SK-N-SH (cell line): ENCODE results near the gene RDH16. TPM values are rescaled to one million over a fixed set of nuclear protein-coding genes. Genes with fewer than 3 reads are reported as not detected.

Experiments
- CTCF ChIA-PET: fragments of 300-600, 350-600 bp; formaldehyde crosslinking; extraction: SDS; loops from one replicate; lab custom pipeline; 2021; lab: Yijun Ruan, JAX
- POLR2A ChIA-PET: fragments of 350-600 bp; sonication (Branson Sonifier 250); formaldehyde crosslinking; extraction: SDS; loops from one replicate; lab custom pipeline; 2020; ENCODE audit warnings: antibody characterized with exemption, inconsistent platforms; lab: Yijun Ruan, JAX
- DNase-seq: peaks from one replicate; pipeline ENCODE4 v3.0.0; 2012
- H2AFZ ChIP-seq: fragments of 200-600 bp; sonication (generic); 2 replicates; pipeline ENCODE4 v1.8.1; 2016; ENCODE audit warnings: antibody characterized with exemption, mild to moderate bottlenecking, low read depth
- H3F3A ChIP-seq: fragments of 200-600 bp; sonication (generic); replicated peaks from 2 replicates; pipeline ENCODE3; 2016; ENCODE audit warnings: antibody characterized with exemption, mild to moderate bottlenecking; ENCODE audit not compliant: insufficient read depth
- H3K27ac ChIP-seq, 2 experiments: fragments of 200-500 bp in 1 of 2; fragments of 200-600 bp in 1 of 2; sonication (Bioruptor generic) in 1 of 2; sonication (generic), shearing (Covaris generic) in 1 of 2; 2 replicates each; pipeline versions ENCODE4 v1.5.1 to v1.6.1; 2014 to 2016; ENCODE audit warnings: low read depth in 2 of 2, inconsistent platforms in 1 of 2, low read length in 1 of 2, mild to moderate bottlenecking in 1 of 2, mixed read lengths in 1 of 2
- H3K27me3 ChIP-seq: fragments of 200-600 bp; sonication (generic), shearing (Covaris generic); 2 replicates; pipeline ENCODE4 v1.6.1; 2016; ENCODE audit warnings: mixed run types; ENCODE audit not compliant: insufficient read depth
- H3K36me3 ChIP-seq, 2 experiments: fragments of 200-500 bp in 1 of 2; fragments of 200-600 bp in 1 of 2; sonication (Bioruptor generic) in 1 of 2; sonication (generic) in 1 of 2; replicated peaks in 1 of 2; 2 replicates each; pipeline versions ENCODE3 to v1.5.1; 2014 to 2016; ENCODE audit warnings: low read length in 1 of 2, mild to moderate bottlenecking in 1 of 2; ENCODE audit not compliant: insufficient read depth in 2 of 2, control insufficient read depth in 1 of 2
- H3K4me1 ChIP-seq, 2 experiments: fragments of 200-500 bp in 1 of 2; fragments of 200-600 bp in 1 of 2; sonication (Bioruptor generic) in 1 of 2; sonication (generic), shearing (Covaris generic) in 1 of 2; 2 replicates each; pipeline versions ENCODE4 v1.5.1 to v1.6.1; 2014 to 2016; ENCODE audit warnings: low read depth in 1 of 2, low read length in 1 of 2, mixed run types in 1 of 2; ENCODE audit not compliant: insufficient read depth in 2 of 2, control insufficient read depth in 1 of 2
- H3K4me2 ChIP-seq: fragments of 200-600 bp; sonication (generic), shearing (Covaris generic); 2 replicates; pipeline ENCODE4 v1.6.1; 2017; ENCODE audit warnings: mixed run types
- H3K4me3 ChIP-seq, 2 experiments: fragments of 200-500 bp in 1 of 2; fragments of 200-600 bp in 1 of 2; sonication (Bioruptor generic) in 1 of 2; sonication (generic), shearing (Covaris generic) in 1 of 2; 2 replicates each; pipeline versions ENCODE4 v1.5.1 to v1.8.1; 2014 to 2016; ENCODE audit warnings: low read depth in 2 of 2, inconsistent platforms in 1 of 2, low read length in 1 of 2, mild to moderate bottlenecking in 1 of 2, mixed read lengths in 1 of 2, moderate library complexity in 1 of 2
- H3K79me2 ChIP-seq: fragments of 200-600 bp; sonication (generic); 2 replicates; pipeline ENCODE4 v1.8.1; 2017; ENCODE audit warnings: mild to moderate bottlenecking; ENCODE audit not compliant: insufficient read depth
- H3K9ac ChIP-seq: fragments of 200-600 bp; sonication (generic); 2 replicates; pipeline ENCODE4 v1.6.1; 2017; ENCODE audit warnings: mixed run types
- H3K9me2 ChIP-seq: fragments of 200-600 bp; sonication (generic); 2 replicates; pipeline ENCODE4 v1.6.1; 2017; ENCODE audit warnings: mixed run types
- H3K9me3 ChIP-seq: fragments of 200-600 bp; sonication (generic); 2 replicates; pipeline ENCODE4 v1.6.1; 2017; ENCODE audit warnings: mixed run types, mild to moderate bottlenecking, moderate library complexity
- H4K20me1 ChIP-seq: fragments of 200-600 bp; sonication (generic); 2 replicates; pipeline ENCODE4 v1.6.1; 2017; ENCODE audit warnings: mild to moderate bottlenecking, mixed run types; ENCODE audit not compliant: insufficient read depth
- CHD2 ChIP-seq: fragments of 150-350 bp; IDR thresholded peaks from 2 replicates; pipeline ENCODE4 v1.6.1; 2018; ENCODE audit warnings: low read length; ENCODE audit not compliant: partially characterized antibody
- CTCF ChIP-seq: fragments of 200-600 bp; sonication (generic); IDR thresholded peaks from 2 replicates; pipeline ENCODE4 v1.6.1; 2017; ENCODE audit warnings: antibody characterized with exemption, mild to moderate bottlenecking, moderate library complexity
- EP300 ChIP-seq, 2 experiments: IDR thresholded peaks; 2 replicates each; pipeline versions ENCODE4 v1.4.0 to v1.6.1; 2012; ENCODE audit warnings: borderline replicate concordance in 1 of 2, low read depth in 1 of 2, low read length in 1 of 2
- EZH2phosphoT487 ChIP-seq: fragments of 200-600 bp; sonication (generic); IDR thresholded peaks from 2 replicates; pipeline ENCODE4 v1.6.1; 2017; ENCODE audit warnings: low read depth, mixed run types, mild to moderate bottlenecking, antibody characterized with exemption, moderate library complexity, borderline replicate concordance
- JUND ChIP-seq: IDR thresholded peaks from 2 replicates; pipeline ENCODE4 v1.4.0; 2012
- MEF2A ChIP-seq: IDR thresholded peaks from 2 replicates; pipeline ENCODE4 v1.4.0; 2012; ENCODE audit warnings: low read depth, borderline replicate concordance
- NFIC ChIP-seq: IDR thresholded peaks from 2 replicates; pipeline ENCODE4 v1.4.0; 2012; ENCODE audit warnings: borderline replicate concordance
- NRF1 ChIP-seq: IDR thresholded peaks from 2 replicates; pipeline ENCODE4 v1.6.1; 2012; ENCODE audit warnings: low read depth, mild to moderate bottlenecking, low read length
- PBX3 ChIP-seq: IDR thresholded peaks from 2 replicates; pipeline ENCODE4; 2012
- POLR2AphosphoS5 ChIP-seq: IDR thresholded peaks from 2 replicates; pipeline ENCODE4 v1.6.1; 2012; ENCODE audit warnings: low read depth, low read length
- RCOR1 ChIP-seq: fragments of 150-350 bp; IDR thresholded peaks from 2 replicates; pipeline ENCODE4 v1.6.1; 2017; ENCODE audit warnings: antibody characterized with exemption, low read length
- REST ChIP-seq: IDR thresholded peaks from 2 replicates; pipeline ENCODE4 v1.6.1; 2012; ENCODE audit warnings: mild to moderate bottlenecking, low read depth, low read length, moderate library complexity
- RFX5 ChIP-seq: IDR thresholded peaks from 2 replicates; pipeline ENCODE4 v1.6.1; 2012; ENCODE audit warnings: mild to moderate bottlenecking, improper control_type of control experiment, low read length
- SMC3 ChIP-seq: IDR thresholded peaks from 2 replicates; pipeline ENCODE4 v1.6.1; 2012; ENCODE audit warnings: low read depth, low read length, improper control_type of control experiment
- TCF12 ChIP-seq: IDR thresholded peaks from 2 replicates; pipeline ENCODE4 v1.4.0; 2012
- USF2 ChIP-seq: fragments of 150-350 bp; IDR thresholded peaks from 2 replicates; pipeline ENCODE4 v1.6.1; 2017; ENCODE audit warnings: antibody characterized with exemption, low read length, low read depth, borderline replicate concordance
- WGBS: methylation state at CpG from one replicate; pipeline ENCODE4 v1.1.6; 2017; ENCODE audit warnings: low lambda C conversion rate; 5-methylcytosine and 5-hydroxymethylcytosine counted together
- polyA plus RNA-seq, 3 experiments: library from polyadenylated mRNA; depleted of rRNA; stranded (reverse); fragments of >200 nt; gene quantifications; 2 replicates each; pipeline ENCODE4 v1.2.3, GENCODE V29; 2012

Gene RDH16
- polyA plus RNA-seq, 1 of the 3 experiments (the other 2 are of a cell fraction), result 0.12 TPM

- H3K36me3 ChIP-seq, result peaks cover 0 to 8% of the 10 kb centered on the region in 2 experiments
- TF ChIP-seq EZH2phosphoT487, result no peak
- TF ChIP-seq PBX3, result no peak
- TF ChIP-seq NRF1, result no peak
- TF ChIP-seq CTCF, result no peak
- no peak for TF ChIP-seq EP300 (IDR thresholded peaks at IDR 0.05; ENCODE audit: borderline replicate concordance in 1 of 2, low read depth in 1 of 2, low read length in 1 of 2)
- H2AFZ ChIP-seq, result no peak overlapping the region
Observed at GRCh38 chr12:56993346-56993745, 35.9 kb upstream of the RDH16 start.

GRCh38 chr12:56991319-56992246 lies 34.2 kb upstream of the RDH16 start:
- 82% methylated on average over 8 of the region's 8 CpGs for WGBS
- DNase-seq, result no peak
- ChIA-PET CTCF (interaction anchor here (0.6 to 1.0 kb wide), 2 partner anchors 234 to 1913 kb away, joined by 3 read pairs; no protein-coding TSS in a partner anchor), POLR2A (no interaction called here)
- Histone ChIP-seq H3K79me2 (no peaks in the 10 kb centered on the region), H3K27me3 (no peaks in the 10 kb centered on the region), H3K4me1 (peaks cover 0 to 2% of the 10 kb centered on the region in 2 experiments; a peak in 2 of 4 replicates), H3K36me3 (no peaks in the 10 kb centered on the region), H3K9ac (no peak overlapping the region), H3K4me3 (no peak overlapping the region), H3K9me2 (no peaks in the 10 kb centered on the region), H4K20me1 (no peaks in the 10 kb centered on the region), H2AFZ (no peak overlapping the region), H3K27ac (no peak overlapping the region), H3K9me3 (no peaks in the 10 kb centered on the region), H3K4me2 (no peak overlapping the region), H3F3A (no peaks in the 10 kb centered on the region)
- TF ChIP-seq EP300 (IDR thresholded peaks at IDR 0.05; ENCODE audit: borderline replicate concordance in 1 of 2, low read depth in 1 of 2, low read length in 1 of 2) (no peak), JUND (no peak), REST (no peak), USF2 (no peak), RFX5 (no peak), MEF2A (no peak), TCF12 (no peak), POLR2AphosphoS5 (no peak), CHD2 (no peak), SMC3 (no peak), RCOR1 (no peak), NFIC (no peak)

More at GRCh38 chr12:56993346-56993745, 35.9 kb upstream of the RDH16 start:
- WGBS, result 84% methylated on average over 10 of the region's 10 CpGs
- Histone ChIP-seq H3K9me2 (no peaks in the 10 kb centered on the region), H3K4me1 (no peaks in the 10 kb centered on the region; a peak in 1 of 4 replicates), H3K9ac (no peak overlapping the region), H3F3A (no peaks in the 10 kb centered on the region), H3K27ac (no peak overlapping the region), H3K79me2 (no peaks in the 10 kb centered on the region), H3K4me2 (no peak overlapping the region), H3K4me3 (no peak overlapping the region), H3K9me3 (no peaks in the 10 kb centered on the region), H3K27me3 (no peaks in the 10 kb centered on the region), H4K20me1 (peaks cover 7% of the 10 kb centered on the region; the same call in 1 of the 2 replicates)
- ChIA-PET POLR2A (no interaction called here), CTCF (interaction anchor here (1.0 to 1.8 kb wide), 4 partner anchors 13 to 240 kb away, joined by 3 to 5 read pairs (median 4); partner anchors contain the start of gene ZBTB39)
- no peak for DNase-seq
